IMR-90 (cell line): ENCODE data around the gene ADGRD2. TPM values are rescaled to one million over a fixed set of nuclear protein-coding genes. Genes with fewer than 3 reads are reported as not detected.

Experiments
- ATAC-seq: fragments of 200-7000 bp; cut with Tn5 transposase; 2 replicates; pipeline ENCODE4 v1.9.1; 2020; ENCODE audit warnings: low read depth, mild to moderate bottlenecking, moderate library complexity
- BruUV-seq: library from RNA; stranded (reverse); fragments of 400-500 nt; replicated peaks from 2 replicates; lab custom pipeline; 2021; lab: Mats Ljungman, UMichigan
- CTCF ChIA-PET: fragments of 300-600 bp; formaldehyde crosslinking; extraction: SDS; loops from one replicate; lab custom pipeline; 2021; ENCODE audit warnings: antibody characterized with exemption; lab: Yijun Ruan, JAX
- POLR2A ChIA-PET: fragments of 300-600 bp; sonication (Branson Sonifier 250); formaldehyde crosslinking; loops from one replicate; lab custom pipeline; 2022; ENCODE audit warnings: antibody characterized with exemption; ENCODE audit not compliant: unreplicated experiment; lab: Charles Lee
- DNase-seq: peaks from one replicate; pipeline ENCODE4 v3.0.0; 2013
- H2AFZ ChIP-seq: replicated peaks from 2 replicates; pipeline ENCODE3; 2013; ENCODE audit warnings: low read length, mild to moderate bottlenecking; ENCODE audit not compliant: poor library complexity
- H2AK5ac ChIP-seq: 2 replicates; pipeline ENCODE4 v1.6.1; 2013; ENCODE audit warnings: low read depth, low read length, inconsistent platforms
- H2AK9ac ChIP-seq: replicated peaks from 2 replicates; pipeline ENCODE3; 2013; ENCODE audit warnings: mild to moderate bottlenecking, low read depth, low read length, moderate library complexity; ENCODE audit not compliant: poor library complexity
- H2BK120ac ChIP-seq: 2 replicates; pipeline ENCODE4 v1.6.1; 2013; ENCODE audit warnings: low read depth, low read length, inconsistent platforms
- H2BK15ac ChIP-seq: 3 replicates; pipeline ENCODE4 v1.6.1; 2013; ENCODE audit warnings: low read depth, low read length, inconsistent platforms
- H2BK20ac ChIP-seq: 2 replicates; pipeline ENCODE4 v1.6.1; 2013; ENCODE audit warnings: low read depth, mild to moderate bottlenecking, inconsistent platforms, low read length, moderate library complexity
- H2BK5ac ChIP-seq: 2 replicates; pipeline ENCODE4 v1.6.1; 2013; ENCODE audit warnings: mild to moderate bottlenecking, low read depth, low read length, inconsistent platforms; ENCODE audit not compliant: poor library complexity, severe bottlenecking
- H3K14ac ChIP-seq: replicated peaks from 2 replicates; pipeline ENCODE4 v1.6.1; 2013; ENCODE audit warnings: low read depth, low read length, inconsistent platforms
- H3K18ac ChIP-seq: 2 replicates; pipeline ENCODE4 v1.6.1; 2013; ENCODE audit warnings: low read depth, low read length, control low read depth
- H3K23ac ChIP-seq: 2 replicates; pipeline ENCODE4 v1.6.1; 2013; ENCODE audit warnings: low read depth, low read length, inconsistent platforms
- H3K27ac ChIP-seq: 2 replicates; pipeline ENCODE4 v1.5.1; 2013; ENCODE audit warnings: mild to moderate bottlenecking, control low read depth, low read length; ENCODE audit not compliant: insufficient read depth
- H3K27me3 ChIP-seq: 2 replicates; pipeline ENCODE4 v1.6.1; 2013; ENCODE audit warnings: low read length; ENCODE audit not compliant: control insufficient read depth, insufficient read depth
- H3K36me3 ChIP-seq: 2 replicates; pipeline ENCODE4 v1.6.1; 2013; ENCODE audit warnings: low read length, mixed read lengths; ENCODE audit not compliant: control insufficient read depth, insufficient read depth
- H3K4ac ChIP-seq: 2 replicates; pipeline ENCODE4 v1.6.1; 2013; ENCODE audit warnings: low read depth, low read length, inconsistent platforms
- H3K4me1 ChIP-seq: 2 replicates; pipeline ENCODE4 v1.6.1; 2013; ENCODE audit warnings: low read length, mixed read lengths; ENCODE audit not compliant: control insufficient read depth, insufficient read depth
- H3K4me2 ChIP-seq: 2 replicates; pipeline ENCODE4 v1.6.1; 2013; ENCODE audit warnings: low read depth, mild to moderate bottlenecking, control low read depth, low read length, moderate library complexity
- H3K4me3 ChIP-seq: 2 replicates; pipeline ENCODE4 v1.5.1; 2013; ENCODE audit warnings: low read depth, mild to moderate bottlenecking, control low read depth, low read length, moderate library complexity; ENCODE audit not compliant: insufficient read depth
- H3K56ac ChIP-seq: 2 replicates; pipeline ENCODE4 v1.6.1; 2013; ENCODE audit warnings: low read length, inconsistent platforms; ENCODE audit not compliant: insufficient read depth; ENCODE audit errors: extremely low read depth
- H3K79me1 ChIP-seq, 2 experiments: 2 replicates each; pipeline ENCODE4 v1.6.1; 2013; ENCODE audit warnings: low read length in 2 of 2, inconsistent platforms in 1 of 2, low read depth in 1 of 2
- H3K9ac ChIP-seq: 2 replicates; pipeline ENCODE4 v1.6.1; 2013; ENCODE audit warnings: low read depth, low read length, control low read depth
- H3K9me1 ChIP-seq: 2 replicates; pipeline ENCODE4 v1.6.1; 2013; ENCODE audit warnings: low read length, inconsistent platforms; ENCODE audit not compliant: insufficient read depth
- H3K9me3 ChIP-seq: 2 replicates; pipeline ENCODE4 v1.6.1; 2013; ENCODE audit warnings: low read length; ENCODE audit not compliant: control insufficient read depth, insufficient read depth
- H4K20me1 ChIP-seq: 2 replicates; pipeline ENCODE4 v1.6.1; 2013; ENCODE audit warnings: low read length, inconsistent platforms; ENCODE audit not compliant: insufficient read depth
- H4K5ac ChIP-seq: 2 replicates; pipeline ENCODE4 v1.6.1; 2013; ENCODE audit warnings: mild to moderate bottlenecking, low read depth, low read length, control low read depth
- H4K8ac ChIP-seq, 2 experiments: 2 replicates each; pipeline ENCODE4 v1.6.1; 2013; ENCODE audit warnings: low read depth in 2 of 2, low read length in 2 of 2, control low read depth in 1 of 2, inconsistent platforms in 1 of 2
- H4K91ac ChIP-seq: 2 replicates; pipeline ENCODE4 v1.6.1; 2013; ENCODE audit warnings: low read depth, low read length, inconsistent platforms; ENCODE audit not compliant: insufficient read depth
- BHLHE40 ChIP-seq: fragments of 150-350 bp; IDR thresholded peaks from 2 replicates; pipeline ENCODE4 v1.6.1; 2016; ENCODE audit warnings: mild to moderate bottlenecking, low read depth, low read length
- CEBPB ChIP-seq: IDR thresholded peaks from 2 replicates; pipeline ENCODE4 v1.6.1; 2012; ENCODE audit warnings: low read depth, low read length, improper control_type of control experiment
- CHD1 ChIP-seq: IDR thresholded peaks from 2 replicates; pipeline ENCODE4 v1.6.1; 2012; ENCODE audit warnings: low read depth, low read length, improper control_type of control experiment
- FOS ChIP-seq: fragments of 150-350 bp; IDR thresholded peaks from 2 replicates; pipeline ENCODE4 v1.6.1; 2016; ENCODE audit warnings: low read depth, low read length
- MAFK ChIP-seq: IDR thresholded peaks from 2 replicates; pipeline ENCODE4 v1.6.1; 2012; ENCODE audit warnings: low read depth, low read length, improper control_type of control experiment
- MAZ ChIP-seq: IDR thresholded peaks from 2 replicates; pipeline ENCODE4 v1.6.1; 2012; ENCODE audit warnings: low read depth, mild to moderate bottlenecking, low read length, improper control_type of control experiment, moderate library complexity, borderline replicate concordance
- MXI1 ChIP-seq: IDR thresholded peaks from 2 replicates; pipeline ENCODE4 v1.6.1; 2012; ENCODE audit warnings: low read depth, mild to moderate bottlenecking, low read length, moderate library complexity, borderline replicate concordance
- NFE2L2 ChIP-seq: fragments of 150-350 bp; IDR thresholded peaks from 2 replicates; pipeline ENCODE4 v1.6.1; 2016; ENCODE audit warnings: low read depth, mild to moderate bottlenecking, low read length
- POLR2A ChIP-seq: IDR thresholded peaks from 2 replicates; pipeline ENCODE4 v1.6.1; 2012; ENCODE audit warnings: mild to moderate bottlenecking, low read depth, low read length
- RAD21 ChIP-seq: IDR thresholded peaks from 2 replicates; pipeline ENCODE4 v1.6.1; 2012; ENCODE audit warnings: low read length, improper control_type of control experiment
- RCOR1 ChIP-seq: IDR thresholded peaks from 2 replicates; pipeline ENCODE4 v1.6.1; 2012; ENCODE audit warnings: mild to moderate bottlenecking, low read length, improper control_type of control experiment; ENCODE audit not compliant: insufficient replicate concordance
- RFX5 ChIP-seq: IDR thresholded peaks from 2 replicates; pipeline ENCODE4 v1.8.0; 2012; ENCODE audit warnings: low read depth, mild to moderate bottlenecking, low read length, moderate library complexity
- SMC3 ChIP-seq: fragments of 150-350 bp; IDR thresholded peaks from 2 replicates; pipeline ENCODE4 v1.6.1; 2016; ENCODE audit warnings: low read depth, mild to moderate bottlenecking, antibody characterized with exemption, low read length, moderate library complexity
- USF2 ChIP-seq: fragments of 150-350 bp; IDR thresholded peaks from 2 replicates; pipeline ENCODE4 v1.6.1; 2017; ENCODE audit warnings: mild to moderate bottlenecking, antibody characterized with exemption, low read length, low read depth
- WGBS, 2 experiments: methylation state at CpG; one replicate each; pipeline versions ENCODE4 v1.1.5 to v1.1.7; 2013; ENCODE audit warnings: missing lambda C conversion rate in 2 of 2; ENCODE audit not compliant: insufficient read length in 1 of 2; ENCODE audit errors: extremely low coverage in 2 of 2; 5-methylcytosine and 5-hydroxymethylcytosine counted together
- dilution Hi-C: fragments of 300-500 bp; cut with HindIII; formaldehyde crosslinking; loops from one replicate; pipeline ENCODE4 v1.14.3; 2018; ENCODE audit warnings: low sequenced_read_pairs; ENCODE audit not compliant: unreplicated experiment
- in situ Hi-C: fragments of 300-500 bp; cut with MboI; formaldehyde crosslinking; loops from 3 replicates; pipeline ENCODE4 v1.14.3; 2019; ENCODE audit warnings: low sequenced_read_pairs, inconsistent platforms, mixed read lengths
- intact Hi-C: fragments of 100-400 bp; cut with micrococcal nuclease; formaldehyde crosslinking; loops from 2 replicates; pipeline ENCODE4 v1.10.0; 2022
- polyA plus RNA-seq, 3 experiments: library from polyadenylated mRNA; depleted of rRNA; stranded (reverse); fragments of >200 nt; gene quantifications; 2 replicates each; pipeline ENCODE4 v1.2.3, GENCODE V29; 2012; ENCODE audit warnings: low replicate concordance in 1 of 3
- total RNA-seq: library from RNA; depleted of rRNA; stranded (reverse); fragments of >200 nt; gene quantifications from 2 replicates; pipeline ENCODE4 v1.2.3, GENCODE V29; 2012
- TF ChIP-seq, protein P1 (sequence below): conservative IDR thresholded peaks from 2 replicates; pipeline ENCODE4 v1.5.1; 2012; ENCODE audit warnings: mild to moderate bottlenecking, low read depth, low read length, improper control_type of control experiment
- TF ChIP-seq, protein P2 (sequence below): fragments of 150-350 bp; IDR thresholded peaks from 2 replicates; pipeline ENCODE4 v1.6.1; 2016; ENCODE audit warnings: low read depth, mild to moderate bottlenecking, low read length, moderate library complexity, borderline replicate concordance

ADGRD2 gene
- total and polyA plus RNA-seq, 2 of the 4 experiments (the other 2 are of a cell fraction): not detected

DNA sequence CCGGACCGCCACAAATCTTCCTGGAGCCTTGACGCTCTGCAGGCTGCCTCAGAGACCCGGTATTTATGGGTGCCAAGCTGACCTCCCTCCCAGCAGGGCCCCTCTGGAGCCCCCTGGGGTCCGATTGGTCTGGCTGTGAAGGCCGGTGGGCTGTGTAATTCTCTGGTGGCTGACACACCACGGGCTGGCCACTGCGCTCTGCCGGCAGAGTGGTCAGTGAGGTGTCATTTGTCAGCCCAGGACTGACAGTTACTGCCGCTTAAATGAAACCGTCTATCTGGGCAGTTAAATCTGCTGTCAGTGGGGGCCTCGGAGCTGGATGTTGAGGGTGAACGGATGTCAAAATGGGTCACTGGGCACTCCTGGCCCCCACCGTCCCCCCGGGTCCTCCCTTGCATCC lies 46.2 kb downstream of the ADGRD2 start:
- no peaks in the 10 kb centered on the region for H4K20me1 ChIP-seq
- no peak overlapping the region for H2AFZ ChIP-seq
- H2BK120ac ChIP-seq: no peak overlapping the region
- no peak overlapping the region for H4K8ac ChIP-seq
- no peaks in the 10 kb centered on the region for H3K4me1 ChIP-seq
- no peak overlapping the region for H4K5ac ChIP-seq
- H3K27ac ChIP-seq: no peak overlapping the region
- no peak overlapping the region for H3K23ac ChIP-seq
- no peak overlapping the region for H2BK15ac ChIP-seq
- BruUV-seq: no TSS peak
- no peaks in the 10 kb centered on the region for H3K36me3 ChIP-seq
- no peaks in the 10 kb centered on the region for H3K79me1 ChIP-seq
- H3K4me2 ChIP-seq: no peak overlapping the region
- TF ChIP-seq MXI1 (no peak), NFE2L2 (no peak), RFX5 (no peak), FOS (no peak), MAZ (no peak), RCOR1 (no peak), MAFK (no peak), CHD1 (no peak), RAD21 (no peak), BHLHE40 (no peak), CEBPB (no peak), POLR2A (no peak), USF2 (no peak), SMC3 (no peak)
- TF ChIP-seq, protein P1, sequence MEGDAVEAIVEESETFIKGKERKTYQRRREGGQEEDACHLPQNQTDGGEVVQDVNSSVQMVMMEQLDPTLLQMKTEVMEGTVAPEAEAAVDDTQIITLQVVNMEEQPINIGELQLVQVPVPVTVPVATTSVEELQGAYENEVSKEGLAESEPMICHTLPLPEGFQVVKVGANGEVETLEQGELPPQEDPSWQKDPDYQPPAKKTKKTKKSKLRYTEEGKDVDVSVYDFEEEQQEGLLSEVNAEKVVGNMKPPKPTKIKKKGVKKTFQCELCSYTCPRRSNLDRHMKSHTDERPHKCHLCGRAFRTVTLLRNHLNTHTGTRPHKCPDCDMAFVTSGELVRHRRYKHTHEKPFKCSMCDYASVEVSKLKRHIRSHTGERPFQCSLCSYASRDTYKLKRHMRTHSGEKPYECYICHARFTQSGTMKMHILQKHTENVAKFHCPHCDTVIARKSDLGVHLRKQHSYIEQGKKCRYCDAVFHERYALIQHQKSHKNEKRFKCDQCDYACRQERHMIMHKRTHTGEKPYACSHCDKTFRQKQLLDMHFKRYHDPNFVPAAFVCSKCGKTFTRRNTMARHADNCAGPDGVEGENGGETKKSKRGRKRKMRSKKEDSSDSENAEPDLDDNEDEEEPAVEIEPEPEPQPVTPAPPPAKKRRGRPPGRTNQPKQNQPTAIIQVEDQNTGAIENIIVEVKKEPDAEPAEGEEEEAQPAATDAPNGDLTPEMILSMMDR: no peak
- TF ChIP-seq, protein P2, sequence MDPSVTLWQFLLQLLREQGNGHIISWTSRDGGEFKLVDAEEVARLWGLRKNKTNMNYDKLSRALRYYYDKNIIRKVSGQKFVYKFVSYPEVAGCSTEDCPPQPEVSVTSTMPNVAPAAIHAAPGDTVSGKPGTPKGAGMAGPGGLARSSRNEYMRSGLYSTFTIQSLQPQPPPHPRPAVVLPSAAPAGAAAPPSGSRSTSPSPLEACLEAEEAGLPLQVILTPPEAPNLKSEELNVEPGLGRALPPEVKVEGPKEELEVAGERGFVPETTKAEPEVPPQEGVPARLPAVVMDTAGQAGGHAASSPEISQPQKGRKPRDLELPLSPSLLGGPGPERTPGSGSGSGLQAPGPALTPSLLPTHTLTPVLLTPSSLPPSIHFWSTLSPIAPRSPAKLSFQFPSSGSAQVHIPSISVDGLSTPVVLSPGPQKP: no peak
- no peak overlapping the region for H3K14ac ChIP-seq
- no peak overlapping the region for H3K9ac ChIP-seq
- H3K9me1 ChIP-seq: no peaks in the 10 kb centered on the region
- H3K9me3 ChIP-seq: no peaks in the 10 kb centered on the region
- no peak overlapping the region for H3K18ac ChIP-seq
- dilution Hi-C loops: no loop called here
- no peak overlapping the region for H2BK20ac ChIP-seq
- DNase-seq (no peak), ATAC-seq (no peak)
- intact Hi-C loops: no loop called here
- no peak overlapping the region for H3K56ac ChIP-seq
- no peak overlapping the region for H3K4me3 ChIP-seq
- H3K27me3 ChIP-seq: peaks cover 87% of the 10 kb centered on the region
- no peak overlapping the region for H2AK9ac ChIP-seq
- ChIA-PET CTCF (no interaction called here), POLR2A (no interaction called here)
- 26% methylated on average over 4 of the region's 15 CpGs; no CpG with 5 or more reads in 1 of the 2 experiments for WGBS, 2 experiments
- H3K4ac ChIP-seq: no peak overlapping the region
- H2BK5ac ChIP-seq: no peak overlapping the region
- H4K91ac ChIP-seq: no peak overlapping the region
- in situ Hi-C loops: no loop called here
- no peak overlapping the region for H2AK5ac ChIP-seq
